ENCODE measurements around the gene CEP295NL. TPM values are rescaled to one million over a fixed set of nuclear protein-coding genes. Genes with fewer than 3 reads are reported as not detected.
"Not testable (repeated sequence)": the region's sequence is repeated elsewhere in the genome, so short reads cannot be mapped to it uniquely, and the experiment has no call there.

Gene CEP295NL
- total RNA-seq, 6 experiments from 2014 or later: 0.85 to 2.7 (median 1.6) TPM

DNA sequence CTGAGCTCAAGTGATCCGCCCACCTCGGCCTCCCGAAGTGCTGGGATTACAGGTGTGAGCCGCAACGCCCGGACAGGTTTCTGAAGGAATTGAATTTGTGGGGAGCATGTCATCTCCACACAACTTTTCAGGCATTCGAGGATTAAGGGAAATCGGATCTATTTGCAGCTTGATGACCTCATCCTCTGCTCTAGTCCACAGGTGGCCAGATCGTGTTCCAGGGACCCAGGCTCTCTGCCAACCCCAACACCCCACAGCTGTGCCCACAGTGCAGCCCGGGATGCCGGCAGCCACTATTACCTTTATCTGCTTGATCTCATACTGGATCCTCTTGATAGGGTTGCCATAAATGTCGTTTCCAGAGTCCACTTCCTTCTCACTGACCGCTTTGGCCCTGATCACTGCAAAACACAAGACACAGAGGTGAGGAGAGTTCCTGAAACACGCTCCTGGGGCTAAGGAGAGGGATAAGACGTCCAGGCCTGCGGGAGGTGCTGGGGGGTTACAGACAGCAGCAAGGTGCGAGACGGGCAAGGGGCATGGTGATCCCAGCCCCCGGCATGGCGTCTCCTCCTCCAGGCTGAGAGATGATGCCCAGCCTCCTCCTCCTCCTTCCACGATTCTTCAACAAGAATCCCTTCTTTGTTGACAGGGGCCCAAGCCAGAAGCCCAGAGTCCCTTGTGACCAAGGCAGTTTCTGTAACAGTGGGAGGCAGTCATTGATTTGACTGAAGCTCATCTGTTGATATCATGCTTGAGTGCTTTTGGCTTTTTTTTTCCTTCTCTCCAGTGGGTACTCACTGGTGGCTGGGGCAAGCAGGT, 29.3 kb downstream of the CEP295NL start:
- peaks cover 63% of the 10 kb centered on the region for H3K4me1 Mint-ChIP-seq (ENCODE audit: low read depth)
- TF ChIP-seq, protein P1, sequence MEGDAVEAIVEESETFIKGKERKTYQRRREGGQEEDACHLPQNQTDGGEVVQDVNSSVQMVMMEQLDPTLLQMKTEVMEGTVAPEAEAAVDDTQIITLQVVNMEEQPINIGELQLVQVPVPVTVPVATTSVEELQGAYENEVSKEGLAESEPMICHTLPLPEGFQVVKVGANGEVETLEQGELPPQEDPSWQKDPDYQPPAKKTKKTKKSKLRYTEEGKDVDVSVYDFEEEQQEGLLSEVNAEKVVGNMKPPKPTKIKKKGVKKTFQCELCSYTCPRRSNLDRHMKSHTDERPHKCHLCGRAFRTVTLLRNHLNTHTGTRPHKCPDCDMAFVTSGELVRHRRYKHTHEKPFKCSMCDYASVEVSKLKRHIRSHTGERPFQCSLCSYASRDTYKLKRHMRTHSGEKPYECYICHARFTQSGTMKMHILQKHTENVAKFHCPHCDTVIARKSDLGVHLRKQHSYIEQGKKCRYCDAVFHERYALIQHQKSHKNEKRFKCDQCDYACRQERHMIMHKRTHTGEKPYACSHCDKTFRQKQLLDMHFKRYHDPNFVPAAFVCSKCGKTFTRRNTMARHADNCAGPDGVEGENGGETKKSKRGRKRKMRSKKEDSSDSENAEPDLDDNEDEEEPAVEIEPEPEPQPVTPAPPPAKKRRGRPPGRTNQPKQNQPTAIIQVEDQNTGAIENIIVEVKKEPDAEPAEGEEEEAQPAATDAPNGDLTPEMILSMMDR (IDR thresholded peaks at IDR 0.05): no peak
- no peak for DNase-seq
- H3K27me3 Mint-ChIP-seq (ENCODE audit: insufficient read depth): peaks cover 9% of the 10 kb centered on the region
- peak overlapping the region; percentile 54; the same call in 1 of the 2 replicates for H3K27ac Mint-ChIP-seq
- H3K4me3 Mint-ChIP-seq: no peak overlapping the region
- H3K36me3 Mint-ChIP-seq (ENCODE audit: low read depth): peaks cover 21% of the 10 kb centered on the region
- no peaks in the 10 kb centered on the region for H3K9me3 Mint-ChIP-seq

DNA sequence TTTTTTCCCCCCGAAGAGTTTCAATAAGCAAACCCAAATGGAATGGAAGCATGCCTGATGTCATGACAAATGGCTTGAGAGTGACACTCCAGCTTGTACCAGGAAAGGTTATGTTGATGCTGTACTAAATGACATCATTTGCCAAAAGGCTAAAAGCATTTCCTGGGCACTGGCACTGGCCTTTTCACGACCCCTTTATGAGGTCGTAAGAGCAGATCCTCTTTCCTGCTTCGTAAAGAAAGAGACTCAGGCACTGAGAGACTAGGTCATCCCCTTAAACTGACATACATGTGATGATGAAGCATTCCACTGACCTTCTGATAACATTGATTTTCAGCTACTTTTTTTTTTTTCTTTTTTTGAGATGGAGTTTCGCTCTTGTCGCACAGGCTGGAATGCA, 30.5 kb downstream of the CEP295NL start:
- DNase-seq: no peak
- Mint-ChIP-seq H3K9me3 (no peaks in the 10 kb centered on the region), H3K27ac (no peak overlapping the region), H3K27me3 (ENCODE audit: insufficient read depth) (peaks cover 13% of the 10 kb centered on the region), H3K4me1 (ENCODE audit: low read depth) (peaks cover 67% of the 10 kb centered on the region), H3K4me3 (no peak overlapping the region), H3K36me3 (ENCODE audit: low read depth) (peaks cover 29% of the 10 kb centered on the region)
- TF ChIP-seq, protein P1 (IDR thresholded peaks at IDR 0.05): no peak

DNA sequence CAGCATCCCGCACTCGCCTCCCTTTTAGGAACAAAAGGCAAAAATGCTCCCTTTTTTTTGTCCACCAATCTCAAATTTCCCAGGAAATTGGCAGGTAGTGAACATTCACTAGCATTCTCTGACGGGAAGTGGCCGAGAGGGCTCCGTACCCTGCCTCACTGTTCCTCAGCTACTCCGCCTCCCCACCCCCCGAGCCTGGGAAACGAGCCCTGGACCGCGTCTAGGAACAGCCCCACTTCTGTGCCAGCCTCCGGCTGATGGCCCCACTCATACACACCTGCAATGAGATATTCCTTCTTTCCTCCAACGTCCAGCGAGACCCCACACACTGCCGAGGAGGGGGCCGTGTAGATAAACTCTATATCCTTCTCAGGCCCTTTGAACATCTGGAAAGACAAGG, 32.4 kb downstream of the CEP295NL start:
- peaks cover 67% of the 10 kb centered on the region for H3K4me1 Mint-ChIP-seq (ENCODE audit: low read depth)
- peaks cover 29% of the 10 kb centered on the region for H3K36me3 Mint-ChIP-seq (ENCODE audit: low read depth)
- H3K4me3 Mint-ChIP-seq: no peak overlapping the region
- DNase-seq: no peak
- TF ChIP-seq, protein P1 (IDR thresholded peaks at IDR 0.05): no peak
- no peaks in the 10 kb centered on the region for H3K9me3 Mint-ChIP-seq
- no peak overlapping the region for H3K27ac Mint-ChIP-seq
- peaks cover 14% of the 10 kb centered on the region for H3K27me3 Mint-ChIP-seq (ENCODE audit: insufficient read depth)

DNA sequence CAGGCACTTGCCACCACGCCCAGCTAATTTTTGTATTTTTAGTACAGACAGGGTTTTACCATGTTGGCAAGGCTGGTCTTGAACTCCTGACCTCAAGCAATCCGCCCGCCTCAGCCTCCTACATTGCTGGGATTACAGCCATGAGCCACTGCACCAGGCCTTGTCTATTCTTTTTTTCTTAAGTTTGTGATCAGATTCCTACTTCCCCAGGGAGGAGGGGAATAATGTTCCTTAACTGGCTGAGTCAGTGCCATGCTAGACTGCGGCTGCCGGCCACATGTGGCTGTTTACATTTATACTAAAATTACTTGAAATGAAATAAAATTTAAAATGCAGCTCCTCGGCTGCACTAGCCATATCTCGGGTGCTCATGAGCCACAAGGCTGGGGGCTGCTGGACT, 34.6 kb downstream of the CEP295NL start:
- peak overlapping the region; percentile 77 for H3K4me3 Mint-ChIP-seq
- TF ChIP-seq, protein P1 (IDR thresholded peaks at IDR 0.05): no peak
- peaks cover 37% of the 10 kb centered on the region for H3K36me3 Mint-ChIP-seq (ENCODE audit: low read depth)
- peaks cover 16% of the 10 kb centered on the region for H3K27me3 Mint-ChIP-seq (ENCODE audit: insufficient read depth)
- H3K4me1 Mint-ChIP-seq (ENCODE audit: low read depth): peaks cover 55% of the 10 kb centered on the region
- peak; percentile 73 for DNase-seq
- peak overlapping the region; percentile 90 for H3K27ac Mint-ChIP-seq
- H3K9me3 Mint-ChIP-seq: peaks cover 3% of the 10 kb centered on the region; the same call in 1 of the 2 replicates

DNA sequence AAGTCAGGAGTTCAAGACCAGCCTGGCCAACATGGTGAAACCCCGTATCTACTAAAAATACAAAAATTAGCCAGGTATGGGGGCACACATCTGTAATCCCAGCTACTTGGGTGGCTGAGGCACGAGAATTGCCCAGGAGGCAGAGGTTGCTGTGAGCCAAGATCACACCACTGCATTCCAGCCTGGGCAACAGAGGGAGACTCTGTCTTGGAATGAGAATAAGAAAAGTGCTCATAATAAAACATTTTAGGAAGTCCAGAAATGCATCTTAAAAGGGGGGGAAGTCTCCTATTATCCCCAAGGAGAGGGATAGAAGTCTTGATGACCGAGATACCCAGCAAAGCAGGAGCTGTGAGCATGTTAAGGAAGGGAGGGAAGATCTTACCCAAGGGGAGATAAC, 36.0 kb downstream of the CEP295NL start:
- not testable (repeated sequence) for DNase-seq, H3K9me3 Mint-ChIP-seq, H3K4me3 Mint-ChIP-seq
- H3K4me1 Mint-ChIP-seq (ENCODE audit: low read depth): peaks cover 62% of the 10 kb centered on the region
- H3K36me3 Mint-ChIP-seq (ENCODE audit: low read depth): peaks cover 43% of the 10 kb centered on the region
- H3K27me3 Mint-ChIP-seq (ENCODE audit: insufficient read depth): peaks cover 21% of the 10 kb centered on the region
- H3K27ac Mint-ChIP-seq: peak overlapping the region; percentile 61

DNA sequence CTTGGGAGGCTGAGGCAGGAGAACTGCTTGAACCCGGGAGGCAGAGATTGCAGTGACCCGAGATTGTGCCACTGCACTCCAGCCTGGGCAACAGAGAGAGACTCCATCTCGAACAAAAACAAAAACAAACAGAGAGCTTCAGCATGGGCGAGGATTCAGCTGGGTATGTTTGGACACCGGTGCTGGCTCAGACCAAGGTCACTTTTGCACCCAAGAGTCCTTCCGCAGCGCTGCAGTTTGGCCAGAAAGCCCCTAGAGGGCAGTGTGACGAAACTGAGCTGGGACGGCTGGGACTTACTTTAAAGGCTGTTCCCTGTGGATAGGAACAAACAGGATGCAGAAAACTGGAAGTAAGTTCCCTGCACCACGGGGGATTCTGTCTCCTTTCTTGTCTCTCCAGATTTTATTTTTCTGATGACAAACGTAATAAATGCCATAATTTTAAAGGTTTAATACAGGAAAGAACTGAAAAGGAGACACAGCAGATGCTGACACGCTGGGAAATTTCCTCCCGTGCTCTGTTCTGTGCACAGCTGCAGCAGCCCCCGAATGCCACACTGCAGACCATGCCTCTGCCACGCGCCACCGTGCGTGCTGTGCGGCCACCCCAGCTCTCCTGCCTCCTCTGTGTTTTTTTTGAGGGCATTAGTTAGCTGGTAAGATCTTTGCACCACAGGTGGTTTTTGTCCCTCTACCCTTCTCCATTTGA, 37.2 kb downstream of the CEP295NL start:
- Mint-ChIP-seq H3K36me3 (ENCODE audit: low read depth) (peaks cover 48% of the 10 kb centered on the region), H3K4me1 (ENCODE audit: low read depth) (peaks cover 74% of the 10 kb centered on the region), H3K27ac (peak overlapping the region; percentile 51), H3K9me3 (peaks cover 3% of the 10 kb centered on the region; the same call in 1 of the 2 replicates), H3K27me3 (ENCODE audit: insufficient read depth) (peaks cover 25% of the 10 kb centered on the region), H3K4me3 (peak overlapping the region; percentile 43)
- TF ChIP-seq, protein P1 (IDR thresholded peaks at IDR 0.05): peak; percentile 93
- DNase-seq: peak; percentile 75

All from HFFc6 (cell line).